Colonic mucosa (tissue), 4 donors: ENCODE results near the gene RALGPS1. TPM values are rescaled to one million over a fixed set of nuclear protein-coding genes. Genes with fewer than 3 reads are reported as not detected.
"Not testable (repeated sequence)": the region's sequence is repeated elsewhere in the genome, so short reads cannot be mapped to it uniquely, and the experiment has no call there.

Source experiments
- DNase-seq: peaks from one replicate; pipeline ENCODE4 v3.0.0-alpha.2; 2020
- H3K27ac ChIP-seq: fragments of 200-600 bp; one replicate; pipeline ENCODE4 v1.8.0; 2021
- H3K27me3 ChIP-seq: fragments of 200-600 bp; one replicate; pipeline ENCODE4 v1.8.0; 2021
- H3K36me3 ChIP-seq: fragments of 200-600 bp; one replicate; pipeline ENCODE4 v1.8.0; 2021
- H3K4me1 ChIP-seq: fragments of 200-600 bp; one replicate; pipeline ENCODE4 v1.8.0; 2021; ENCODE audit warnings: mild to moderate bottlenecking
- H3K4me3 ChIP-seq: fragments of 200-600 bp; one replicate; pipeline ENCODE4 v1.8.0; 2021
- H3K9ac ChIP-seq, 2 donors: one replicate each; pipeline ENCODE4 v1.7.0; 2013; ENCODE audit warnings: control low read depth in 2 of 2, low read depth in 2 of 2, low read length in 2 of 2
- H3K9me3 ChIP-seq: fragments of 200-600 bp; one replicate; pipeline ENCODE4 v1.8.0; 2021
- CTCF ChIP-seq: fragments of 200-600 bp; IDR thresholded peaks from one replicate; pipeline ENCODE4 v1.8.0; 2022; ENCODE audit warnings: antibody characterized with exemption, mild to moderate bottlenecking
- intact Hi-C: fragments of 100-400 bp; cut with DNase I; formaldehyde crosslinking; loops from one replicate; pipeline ENCODE4 v1.14.1; 2022
- total RNA-seq, 2 donors: library from RNA; stranded (reverse); fragmentation: NEBNext Ultra II Directional in 1 of 2; extraction: Animal tissue kit (Norgen Biotek cat#: 25700) in 1 of 2; gene quantifications; one replicate each; pipeline ENCODE4 v1.2.1, GENCODE V29; 2021
- donor health status: healthy.
- donor health status: DM: no; HTN: no; CAD: no.
- donor health status: DM: no; HTN: no; CAD: no.

The RALGPS1 gene
- total RNA-seq, 2 donors from 2014 or later, result 22.6 to 27.2 TPM

- H3K4me1 ChIP-seq, result no peaks in the 10 kb centered on the region
- no peak overlapping the region for H3K9ac ChIP-seq
- intact Hi-C loops, result no loop called here
- H3K27ac ChIP-seq, result no peak overlapping the region
- DNase-seq, result no peak
- no peak for TF ChIP-seq CTCF
- no peaks in the 10 kb centered on the region for H3K9me3 ChIP-seq
- no peaks in the 10 kb centered on the region for H3K36me3 ChIP-seq
- H3K27me3 ChIP-seq, result no peaks in the 10 kb centered on the region
- no peak overlapping the region for H3K4me3 ChIP-seq
Observed at GRCh38 chr9:127169575-127169883, 254.9 kb downstream of the RALGPS1 start.

- Histone ChIP-seq H3K9me3 (no peaks in the 10 kb centered on the region), H3K4me1 (no peaks in the 10 kb centered on the region), H3K9ac (no peak overlapping the region), H3K36me3 (no peaks in the 10 kb centered on the region), H3K27me3 (no peaks in the 10 kb centered on the region), H3K4me3 (no peak overlapping the region), H3K27ac (no peak overlapping the region)
- intact Hi-C loops, result no loop called here
- no peak for TF ChIP-seq CTCF
- DNase-seq, result no peak
Observed at GRCh38 chr9:127170103-127170502, 255.5 kb downstream of the RALGPS1 start.

- Histone ChIP-seq H3K4me1 (no peaks in the 10 kb centered on the region), H3K27me3 (no peaks in the 10 kb centered on the region), H3K9me3 (no peaks in the 10 kb centered on the region), H3K4me3 (no peak overlapping the region), H3K27ac (no peak overlapping the region), H3K9ac (no peak overlapping the region), H3K36me3 (no peaks in the 10 kb centered on the region)
- no peak for DNase-seq
- TF ChIP-seq CTCF, result no peak
- intact Hi-C loops, result no loop called here
Observed at GRCh38 chr9:127170652-127171051, 256.1 kb downstream of the RALGPS1 start.

- H3K9me3 ChIP-seq, H3K27me3 ChIP-seq, H3K9ac ChIP-seq, H3K27ac ChIP-seq, intact Hi-C loops, DNase-seq, H3K4me3 ChIP-seq, H3K36me3 ChIP-seq, H3K4me1 ChIP-seq: not testable (repeated sequence)
Observed at GRCh38 chr9:127171348-127171747, 256.8 kb downstream of the RALGPS1 start.

- H3K27me3 ChIP-seq, result no peaks in the 10 kb centered on the region
- no peak overlapping the region for H3K4me3 ChIP-seq
- H3K27ac ChIP-seq, result no peak overlapping the region
- DNase-seq, result peak; percentile 7
- intact Hi-C loops, result no loop called here
- no peak overlapping the region for H3K9ac ChIP-seq
- no peaks in the 10 kb centered on the region for H3K9me3 ChIP-seq
- no peak for TF ChIP-seq CTCF
- H3K4me1 ChIP-seq, result no peaks in the 10 kb centered on the region
- H3K36me3 ChIP-seq, result no peaks in the 10 kb centered on the region
Observed at GRCh38 chr9:127172066-127172707, 257.6 kb downstream of the RALGPS1 start.

GRCh38 chr9:127173063-127173462 is 258.5 kb downstream of the RALGPS1 start:
- Histone ChIP-seq H3K4me1 (no peaks in the 10 kb centered on the region), H3K4me3 (no peak overlapping the region), H3K9me3 (no peaks in the 10 kb centered on the region), H3K27ac (no peak overlapping the region), H3K9ac (no peak overlapping the region), H3K36me3 (no peaks in the 10 kb centered on the region), H3K27me3 (no peaks in the 10 kb centered on the region)
- intact Hi-C loops, result no loop called here
- TF ChIP-seq CTCF, result no peak
- DNase-seq, result peak; percentile 10
